Astrocyte (in vitro differentiated cells and primary cell): ENCODE results near the gene CSNK2B.

Experiments used
- EZH2 ChIP-seq: IDR thresholded peaks from 2 replicates; pipeline ENCODE4 v1.6.1; 2012; ENCODE audit warnings: mild to moderate bottlenecking, low read length, inconsistent platforms; ENCODE audit not compliant: insufficient read depth
- TF ChIP-seq, protein P1 (sequence below): IDR thresholded peaks from 2 replicates; pipeline ENCODE4 v1.5.1; 2011; ENCODE audit warnings: low read depth, mild to moderate bottlenecking, inconsistent platforms, low read length, moderate library complexity; ENCODE audit not compliant: insufficient read depth

DNA sequence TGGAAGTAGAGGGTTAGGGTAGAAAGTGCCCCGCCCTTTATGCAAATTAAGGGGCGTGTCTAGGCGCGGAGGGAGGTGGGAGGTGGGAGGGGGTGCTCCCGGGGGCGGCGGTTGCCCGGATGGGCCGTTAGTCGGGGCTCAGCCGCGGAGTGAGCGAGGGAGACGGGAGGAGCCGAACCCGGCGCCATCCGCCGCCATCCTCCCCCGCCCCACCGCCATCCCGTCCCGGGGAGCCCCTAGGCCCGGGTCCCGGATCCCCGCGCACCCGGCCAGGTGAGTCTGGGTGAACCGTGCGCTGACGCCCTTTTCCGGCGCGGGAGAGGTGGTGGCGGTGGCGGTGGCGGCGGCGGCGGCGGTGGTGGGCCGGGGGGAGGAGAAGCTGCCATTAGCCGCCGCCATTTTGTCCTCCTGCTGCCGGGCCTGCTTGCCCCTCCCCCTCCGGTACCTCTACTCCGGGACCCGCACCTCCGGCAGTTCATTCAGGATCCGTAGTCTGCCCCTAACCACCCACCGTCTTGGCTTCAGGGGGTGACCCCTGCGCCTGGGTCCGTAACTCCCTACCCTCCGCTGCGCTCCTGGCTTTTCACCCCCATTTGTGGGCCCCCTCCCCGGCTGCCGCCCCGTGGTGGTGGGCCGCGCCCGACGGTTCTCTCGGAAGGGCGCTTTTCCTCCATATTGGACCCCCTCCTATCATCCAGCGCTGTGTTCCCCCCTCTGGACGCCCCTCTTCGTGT lies 45.1 kb upstream of the CSNK2B start, which contains the start of gene PRRC2A:
- TF ChIP-seq, protein P1, sequence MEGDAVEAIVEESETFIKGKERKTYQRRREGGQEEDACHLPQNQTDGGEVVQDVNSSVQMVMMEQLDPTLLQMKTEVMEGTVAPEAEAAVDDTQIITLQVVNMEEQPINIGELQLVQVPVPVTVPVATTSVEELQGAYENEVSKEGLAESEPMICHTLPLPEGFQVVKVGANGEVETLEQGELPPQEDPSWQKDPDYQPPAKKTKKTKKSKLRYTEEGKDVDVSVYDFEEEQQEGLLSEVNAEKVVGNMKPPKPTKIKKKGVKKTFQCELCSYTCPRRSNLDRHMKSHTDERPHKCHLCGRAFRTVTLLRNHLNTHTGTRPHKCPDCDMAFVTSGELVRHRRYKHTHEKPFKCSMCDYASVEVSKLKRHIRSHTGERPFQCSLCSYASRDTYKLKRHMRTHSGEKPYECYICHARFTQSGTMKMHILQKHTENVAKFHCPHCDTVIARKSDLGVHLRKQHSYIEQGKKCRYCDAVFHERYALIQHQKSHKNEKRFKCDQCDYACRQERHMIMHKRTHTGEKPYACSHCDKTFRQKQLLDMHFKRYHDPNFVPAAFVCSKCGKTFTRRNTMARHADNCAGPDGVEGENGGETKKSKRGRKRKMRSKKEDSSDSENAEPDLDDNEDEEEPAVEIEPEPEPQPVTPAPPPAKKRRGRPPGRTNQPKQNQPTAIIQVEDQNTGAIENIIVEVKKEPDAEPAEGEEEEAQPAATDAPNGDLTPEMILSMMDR: no peak
- no peak for TF ChIP-seq EZH2
